H1 (cell line): ENCODE data around the gene MUS81. TPM values are rescaled to one million over a fixed set of nuclear protein-coding genes. Genes with fewer than 3 reads are reported as not detected.

Source experiments
- CTCF ChIA-PET: fragments of 300-600 bp; sonication (Branson Sonifier 250); formaldehyde crosslinking; loops from one replicate; lab custom pipeline; 2021; ENCODE audit not compliant: partially characterized antibody; lab: Charles Lee
- POLR2A ChIA-PET: fragments of 300-600 bp; sonication (Branson Sonifier 250); formaldehyde crosslinking; loops from one replicate; lab custom pipeline; 2021; ENCODE audit warnings: inconsistent platforms; ENCODE audit not compliant: partially characterized antibody; lab: Charles Lee
- DNase-seq, 2 experiments: peaks; one replicate each; pipeline versions ENCODE4 v3.0.0 to v3.0.0-alpha.2; 2010 to 2022; ENCODE audit warnings: low spot score in 2 of 2, low read depth in 1 of 2, mixed read lengths in 1 of 2
- FAIRE-seq: peaks from 2 replicates; lab custom pipeline; 2011; peaks lifted over from hg19 to GRCh38; lab: Jason Lieb, UNC
- H2AFZ ChIP-seq: 2 replicates; pipeline ENCODE4 v1.8.1; 2012; ENCODE audit warnings: low read length, inconsistent platforms
- H2AK5ac ChIP-seq: 2 replicates; pipeline ENCODE4 v1.6.1; 2013; ENCODE audit warnings: low read depth, low read length
- H2BK120ac ChIP-seq: replicated peaks from 2 replicates; pipeline ENCODE3; 2013; ENCODE audit warnings: low read depth, low read length, inconsistent platforms
- H2BK12ac ChIP-seq: 2 replicates; pipeline ENCODE4 v1.6.1; 2013; ENCODE audit warnings: low read depth, low read length
- H2BK15ac ChIP-seq: 2 replicates; pipeline ENCODE4 v1.6.1; 2013; ENCODE audit warnings: low read length
- H2BK20ac ChIP-seq: 2 replicates; pipeline ENCODE4 v1.6.1; 2013; ENCODE audit warnings: low read length
- H2BK5ac ChIP-seq: 2 replicates; pipeline ENCODE4 v1.6.1; 2013; ENCODE audit warnings: low read depth, low read length
- H3K14ac ChIP-seq: 2 replicates; pipeline ENCODE4 v1.6.1; 2013; ENCODE audit warnings: inconsistent platforms; ENCODE audit not compliant: insufficient read length
- H3K18ac ChIP-seq: 2 replicates; pipeline ENCODE4 v1.6.1; 2013; ENCODE audit warnings: low read length; ENCODE audit errors: extremely low read depth
- H3K23ac ChIP-seq: 2 replicates; pipeline ENCODE4 v1.6.1; 2013; ENCODE audit warnings: inconsistent platforms; ENCODE audit not compliant: insufficient read length
- H3K23me2 ChIP-seq: 2 replicates; pipeline ENCODE4 v1.6.1; 2013; ENCODE audit warnings: low read depth, low read length
- H3K27ac ChIP-seq: 2 replicates; pipeline ENCODE4 v1.6.1; 2011; ENCODE audit warnings: low read depth, low read length, inconsistent platforms
- H3K27me3 ChIP-seq, 4 experiments: replicated peaks in 1 of 4; 1 replicate in 1 of 4; 2 replicates in 3 of 4; pipeline versions ENCODE4 v1.6.1 to v1.8.1; 2011 to 2013; ENCODE audit warnings: low read length in 3 of 4, mild to moderate bottlenecking in 3 of 4, inconsistent platforms in 2 of 4, mixed read lengths in 2 of 4, moderate library complexity in 1 of 4; ENCODE audit not compliant: control insufficient read depth in 3 of 4, insufficient read depth in 3 of 4; ENCODE audit errors: extremely low read depth in 1 of 4
- H3K36me3 ChIP-seq, 4 experiments: 2 replicates each; pipeline versions ENCODE4 v1.6.1 to v1.8.1; 2011 to 2013; ENCODE audit warnings: mild to moderate bottlenecking in 4 of 4, low read length in 3 of 4, moderate library complexity in 2 of 4, control low read depth in 1 of 4, inconsistent platforms in 1 of 4; ENCODE audit not compliant: insufficient read depth in 4 of 4, control insufficient read depth in 2 of 4
- H3K4ac ChIP-seq: replicated peaks from 2 replicates; pipeline ENCODE3; 2013; ENCODE audit warnings: low read length, low read depth, mixed read lengths, inconsistent platforms; ENCODE audit not compliant: insufficient read length
- H3K4me1 ChIP-seq, 4 experiments: replicated peaks in 1 of 4; 1 replicate in 1 of 4; 2 replicates in 3 of 4; pipeline versions ENCODE4 v1.6.1 to v1.8.1; 2011 to 2013; ENCODE audit warnings: low read length in 3 of 4, inconsistent platforms in 2 of 4, mixed read lengths in 1 of 4; ENCODE audit not compliant: insufficient read depth in 4 of 4, control insufficient read depth in 3 of 4
- H3K4me2 ChIP-seq, 2 experiments: 2 replicates each; pipeline versions ENCODE4 v1.6.1 to v1.8.1; 2011 to 2013; ENCODE audit warnings: low read depth in 2 of 2, low read length in 2 of 2, control low read depth in 1 of 2, inconsistent platforms in 1 of 2, mild to moderate bottlenecking in 1 of 2; ENCODE audit not compliant: insufficient read depth in 1 of 2
- H3K4me3 ChIP-seq, 4 experiments: fragments of 200-600, 300-600 bp in 1 of 4; sonication (generic), shearing (Covaris generic), sonication (Bioruptor Twin) in 1 of 4; 2 replicates each; pipeline versions ENCODE4 v1.5.1 to v1.8.1; 2011 to 2016; ENCODE audit warnings: low read length in 4 of 4, low read depth in 3 of 4, control low read depth in 2 of 4, inconsistent platforms in 2 of 4, mild to moderate bottlenecking in 2 of 4, mixed read lengths in 1 of 4, moderate library complexity in 1 of 4; ENCODE audit not compliant: insufficient read depth in 2 of 4; ENCODE audit errors: extremely low read depth in 1 of 4
- H3K56ac ChIP-seq: replicated peaks from 2 replicates; pipeline ENCODE3; 2013; ENCODE audit warnings: low read depth, mild to moderate bottlenecking, mixed read lengths, low read length, inconsistent platforms; ENCODE audit not compliant: insufficient read length
- H3K79me1 ChIP-seq: 2 replicates; pipeline ENCODE4 v1.6.1; 2013; ENCODE audit warnings: low read depth, low read length, control low read depth
- H3K79me2 ChIP-seq, 2 experiments: 2 replicates each; pipeline versions ENCODE4 v1.6.1 to v1.8.1; 2012 to 2013; ENCODE audit warnings: low read length in 2 of 2, mild to moderate bottlenecking in 2 of 2, inconsistent platforms in 1 of 2; ENCODE audit not compliant: insufficient read depth in 2 of 2, control insufficient read depth in 1 of 2
- H3K9ac ChIP-seq, 4 experiments: replicated peaks in 1 of 4; 1 replicate in 1 of 4; 2 replicates in 3 of 4; pipeline versions ENCODE4 v1.6.1 to v1.8.1; 2011 to 2013; ENCODE audit warnings: low read depth in 3 of 4, low read length in 3 of 4, control low read depth in 2 of 4, mild to moderate bottlenecking in 2 of 4, moderate library complexity in 2 of 4, inconsistent platforms in 1 of 4; ENCODE audit errors: extremely low read depth in 1 of 4
- H3K9me3 ChIP-seq, 2 experiments: 2 replicates each; pipeline versions ENCODE4 v1.6.1 to v1.8.1; 2012 to 2013; ENCODE audit warnings: mild to moderate bottlenecking in 2 of 2, moderate library complexity in 2 of 2, control low read depth in 1 of 2, inconsistent platforms in 1 of 2, low read depth in 1 of 2, low read length in 1 of 2, mixed read lengths in 1 of 2; ENCODE audit not compliant: insufficient read depth in 2 of 2
- H4K20me1 ChIP-seq, 2 experiments: replicated peaks in 1 of 2; 2 replicates each; pipeline versions ENCODE3 to v1.8.1; 2011 to 2013; ENCODE audit warnings: inconsistent platforms in 2 of 2, low read length in 2 of 2, mild to moderate bottlenecking in 1 of 2; ENCODE audit not compliant: insufficient read depth in 2 of 2, control insufficient read depth in 1 of 2
- H4K5ac ChIP-seq: 2 replicates; pipeline ENCODE4 v1.6.1; 2013; ENCODE audit warnings: low read length, low read depth, mixed read lengths, inconsistent platforms; ENCODE audit not compliant: insufficient read length
- H4K8ac ChIP-seq: 2 replicates; pipeline ENCODE4 v1.8.0; 2013; ENCODE audit warnings: mild to moderate bottlenecking, moderate library complexity, low read length, inconsistent platforms; ENCODE audit not compliant: insufficient read depth; ENCODE audit errors: extremely low read depth
- H4K91ac ChIP-seq: replicated peaks from 2 replicates; pipeline ENCODE3; 2013; ENCODE audit warnings: low read length, mixed read lengths, inconsistent platforms; ENCODE audit not compliant: insufficient read length
- BRCA1 ChIP-seq: IDR thresholded peaks from 2 replicates; pipeline ENCODE4 v1.6.1; 2012; ENCODE audit warnings: low read depth, low read length, improper control_type of control experiment
- POLR2A ChIP-seq, 2 experiments: IDR thresholded peaks; 1 replicate in 1 of 2; 2 replicates in 1 of 2; pipeline ENCODE4 v1.6.1; 2011; ENCODE audit warnings: low read depth in 2 of 2, low read length in 2 of 2, mild to moderate bottlenecking in 2 of 2; ENCODE audit errors: control extremely low read depth in 1 of 2
- WGBS, 2 experiments: shearing (Covaris generic) in 1 of 2; methylation state at CpG; one replicate each; pipeline versions ENCODE4 v1.1.6 to v1.1.7; 2013 to 2015; ENCODE audit warnings: low lambda C conversion rate in 2 of 2, mixed read lengths in 2 of 2, inconsistent platforms in 1 of 2, low coverage in 1 of 2, missing lambda C conversion rate in 1 of 2; ENCODE audit not compliant: insufficient replicate concordance in 2 of 2, insufficient coverage in 1 of 2, insufficient read length in 1 of 2; ENCODE audit errors: extremely low coverage in 1 of 2, missing lambda C conversion rate in 1 of 2; 5-methylcytosine and 5-hydroxymethylcytosine counted together
- polyA plus RNA-seq, 7 experiments: library from polyadenylated mRNA; depleted of rRNA in 3 of 7; stranded (reverse) in 5 of 7; unstranded in 2 of 7; fragments of >200 nt in 5 of 7; fragments of 200-250 nt in 2 of 7; gene quantifications; 1 replicate in 5 of 7; 2 replicates in 1 of 7; 4 replicates in 1 of 7; pipeline versions ENCODE4 v1.2.1 to v1.2.3, GENCODE V29; 2011 to 2013; ENCODE audit warnings: missing spikeins in 2 of 7, mixed read lengths in 2 of 7
- total RNA-seq: library from RNA; stranded (reverse); fragmentation: NEBNext Ultra II Directional; extraction: Animal tissue kit (Norgen Biotek cat#: 25700); gene quantifications from 2 replicates; pipeline ENCODE4 v1.2.1, GENCODE V29; 2021

MUS81 gene
- total and polyA plus RNA-seq, 2 of the 8 experiments (the other 6 are each of a cell fraction or from before 2014, with no cell fraction given) = 30.2 to 31.5 TPM

DNA sequence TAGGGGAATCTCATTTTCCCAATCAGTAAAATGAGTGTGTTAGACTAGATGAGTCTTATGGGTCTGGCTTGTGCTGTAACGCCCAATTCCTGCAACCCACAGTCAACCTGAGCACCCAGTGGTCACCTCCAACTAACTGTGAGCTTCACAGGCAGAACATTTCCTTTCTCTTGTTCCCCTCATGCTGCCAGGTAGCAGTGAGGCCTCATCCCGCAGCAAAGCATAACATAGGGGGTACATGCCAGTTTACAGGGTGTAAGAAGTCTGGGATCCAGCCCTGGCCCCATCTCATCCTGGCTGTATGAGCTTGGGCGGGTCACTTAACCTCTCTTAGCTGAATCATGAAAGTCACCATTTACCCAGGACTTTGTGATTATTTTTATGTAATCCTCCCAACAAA lies 8.7 kb downstream of the MUS81 start:
- no peak overlapping the region for H4K91ac ChIP-seq
- H3K56ac ChIP-seq = no peak overlapping the region
- H3K4me1 ChIP-seq = peaks cover 0 to 10% (median 3%) of the 10 kb centered on the region in 4 experiments; a peak in 5 of 7 replicates
- no peak overlapping the region for H2BK15ac ChIP-seq
- H3K4me2 ChIP-seq = no peak overlapping the region; a peak in 1 of 4 replicates
- H2BK20ac ChIP-seq = no peak overlapping the region
- no peak overlapping the region for H3K23ac ChIP-seq
- H2BK5ac ChIP-seq = no peak overlapping the region
- H3K23me2 ChIP-seq = peaks cover 9% of the 10 kb centered on the region; the same call in 1 of the 2 replicates
- ChIA-PET CTCF (interaction anchor here (0.7 to 8.9 kb wide), 9 partner anchors 9 to 143 kb away, joined by 3 to 210 read pairs (median 5); partner anchors contain the start of genes CCDC85B, CFL1, CST6 and CTSW), POLR2A (interaction anchor here (1.2 to 39.7 kb wide), 6 partner anchors 6 to 139 kb away, joined by 4 to 1071 read pairs (median 6); partner anchors contain the start of genes BANF1, CCDC85B, CFL1 and CTSW)
- H3K9me3 ChIP-seq = no peaks in the 10 kb centered on the region
- no peak overlapping the region for H3K27ac ChIP-seq
- H3K4ac ChIP-seq = no peak overlapping the region
- DNase-seq = no peak
- H4K20me1 ChIP-seq = peaks cover 0 to 2% of the 10 kb centered on the region in 2 experiments
- H3K14ac ChIP-seq = no peak overlapping the region
- H2BK120ac ChIP-seq = no peak overlapping the region
- H2AK5ac ChIP-seq = no peak overlapping the region
- no peak overlapping the region for H3K18ac ChIP-seq
- no peak overlapping the region for H2AFZ ChIP-seq
- H4K8ac ChIP-seq = no peak overlapping the region
- H2BK12ac ChIP-seq = no peak overlapping the region
- H3K27me3 ChIP-seq = peaks cover 0 to 32% (median 15%) of the 10 kb centered on the region in 4 experiments; a peak in 4 of 7 replicates
- H4K5ac ChIP-seq = no peak overlapping the region
- H3K4me3 ChIP-seq = no peak overlapping the region
- TF ChIP-seq BRCA1 = no peak
- TF ChIP-seq POLR2A (IDR thresholded peaks at IDR 0.05; ENCODE audit: control extremely low read depth in 1 of 2, low read depth in 2 of 2, low read length in 2 of 2) = peak in 1 of 2 experiments; percentile 9; a peak in 1 of 3 replicates
- TF ChIP-seq, all 59 proteins: peak for 1
- H3K36me3 ChIP-seq = peaks cover 0 to 14% (median 9%) of the 10 kb centered on the region in 4 experiments
- H3K79me2 ChIP-seq = no peaks in the 10 kb centered on the region
- WGBS, 2 experiments = 79% methylated on average over 3 of the region's 3 CpGs; no CpG with 5 or more reads in 1 of the 2 experiments
- no peak overlapping the region for H3K9ac ChIP-seq
- no peak for FAIRE-seq
- H3K79me1 ChIP-seq = no peaks in the 10 kb centered on the region; the same call in 1 of the 2 replicates
